ENCODE results near the gene POLE. TPM values are rescaled to one million over a fixed set of nuclear protein-coding genes. Genes with fewer than 3 reads are reported as not detected.

Gene POLE
- total and polyA plus RNA-seq, 4 donors = 7.6 to 39.2 (median 19.7) TPM

DNA sequence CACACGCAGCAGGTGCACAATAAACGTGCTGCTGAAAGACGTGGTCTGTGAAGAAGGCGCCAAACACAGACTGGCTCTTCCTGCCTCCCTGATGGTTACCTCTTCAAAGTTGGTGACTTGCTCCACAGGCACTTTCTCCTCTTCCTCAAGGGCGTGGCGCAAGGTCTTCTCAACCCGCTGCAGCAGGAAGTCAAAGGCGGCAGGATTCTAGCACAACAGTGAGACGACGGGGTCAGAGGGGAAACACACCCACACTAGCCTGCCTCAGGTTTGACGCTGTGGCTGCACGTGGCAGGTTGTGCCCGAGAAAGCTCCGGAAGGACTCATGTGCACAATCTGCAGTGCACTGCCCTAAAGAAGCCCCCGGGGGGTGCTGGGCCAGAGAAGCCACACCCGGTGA lies 15.0 kb downstream of the POLE start:
- H3K36me3 ChIP-seq (ENCODE audit: control insufficient read depth in 4 of 4, insufficient read depth in 3 of 4, low read depth in 1 of 4, low read length in 3 of 4) = peaks cover 13 to 50% (median 29%) of the 10 kb centered on the region in 4 donors
- WGBS = 87% methylated on average over 16 of the region's 16 CpGs
- H3K9ac ChIP-seq (ENCODE audit: low read depth in 1 of 2, low read length in 2 of 2) = no peak overlapping the region
- no peaks in the 10 kb centered on the region for H3K27me3 ChIP-seq (ENCODE audit: control insufficient read depth in 4 of 4, insufficient read depth in 4 of 4, low read length in 3 of 4)
- no peaks in the 10 kb centered on the region for H3K9me3 ChIP-seq (ENCODE audit: control insufficient read depth in 4 of 4, low read length in 3 of 4)
- H3K4me1 ChIP-seq (ENCODE audit: control insufficient read depth in 4 of 4, insufficient read depth in 4 of 4, low read length in 3 of 4) = peaks cover 9 to 23% (median 19%) of the 10 kb centered on the region in 4 donors
- no peak for TF ChIP-seq HNF4A (conservative IDR thresholded peaks at IDR 0.05)
- TF ChIP-seq, protein P1, sequence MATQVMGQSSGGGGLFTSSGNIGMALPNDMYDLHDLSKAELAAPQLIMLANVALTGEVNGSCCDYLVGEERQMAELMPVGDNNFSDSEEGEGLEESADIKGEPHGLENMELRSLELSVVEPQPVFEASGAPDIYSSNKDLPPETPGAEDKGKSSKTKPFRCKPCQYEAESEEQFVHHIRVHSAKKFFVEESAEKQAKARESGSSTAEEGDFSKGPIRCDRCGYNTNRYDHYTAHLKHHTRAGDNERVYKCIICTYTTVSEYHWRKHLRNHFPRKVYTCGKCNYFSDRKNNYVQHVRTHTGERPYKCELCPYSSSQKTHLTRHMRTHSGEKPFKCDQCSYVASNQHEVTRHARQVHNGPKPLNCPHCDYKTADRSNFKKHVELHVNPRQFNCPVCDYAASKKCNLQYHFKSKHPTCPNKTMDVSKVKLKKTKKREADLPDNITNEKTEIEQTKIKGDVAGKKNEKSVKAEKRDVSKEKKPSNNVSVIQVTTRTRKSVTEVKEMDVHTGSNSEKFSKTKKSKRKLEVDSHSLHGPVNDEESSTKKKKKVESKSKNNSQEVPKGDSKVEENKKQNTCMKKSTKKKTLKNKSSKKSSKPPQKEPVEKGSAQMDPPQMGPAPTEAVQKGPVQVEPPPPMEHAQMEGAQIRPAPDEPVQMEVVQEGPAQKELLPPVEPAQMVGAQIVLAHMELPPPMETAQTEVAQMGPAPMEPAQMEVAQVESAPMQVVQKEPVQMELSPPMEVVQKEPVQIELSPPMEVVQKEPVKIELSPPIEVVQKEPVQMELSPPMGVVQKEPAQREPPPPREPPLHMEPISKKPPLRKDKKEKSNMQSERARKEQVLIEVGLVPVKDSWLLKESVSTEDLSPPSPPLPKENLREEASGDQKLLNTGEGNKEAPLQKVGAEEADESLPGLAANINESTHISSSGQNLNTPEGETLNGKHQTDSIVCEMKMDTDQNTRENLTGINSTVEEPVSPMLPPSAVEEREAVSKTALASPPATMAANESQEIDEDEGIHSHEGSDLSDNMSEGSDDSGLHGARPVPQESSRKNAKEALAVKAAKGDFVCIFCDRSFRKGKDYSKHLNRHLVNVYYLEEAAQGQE (IDR thresholded peaks at IDR 0.05) = no peak
- no peak for TF ChIP-seq ATF3 (IDR thresholded peaks at IDR 0.05)
- no peak for TF ChIP-seq HNF4G (IDR thresholded peaks at IDR 0.05)
- TF ChIP-seq GABPA (IDR thresholded peaks at IDR 0.05 in 1 of 2, conservative IDR thresholded peaks at IDR 0.05 in 1 of 2) = no peak
- TF ChIP-seq FOXA2 (IDR thresholded peaks at IDR 0.05) = no peak
- TF ChIP-seq SP1 (IDR thresholded peaks at IDR 0.05) = no peak
- TF ChIP-seq RAD21 (IDR thresholded peaks at IDR 0.05) = no peak
- TF ChIP-seq ZBTB33 (IDR thresholded peaks at IDR 0.05) = no peak
- TF ChIP-seq JUND (IDR thresholded peaks at IDR 0.05) = no peak
- no peak for TF ChIP-seq RXRA (IDR thresholded peaks at IDR 0.05)
- no peak for TF ChIP-seq FOXA1 (IDR thresholded peaks at IDR 0.05)
- no peak for TF ChIP-seq TAF1 (conservative IDR thresholded peaks at IDR 0.05)
- TF ChIP-seq NR2F2 (IDR thresholded peaks at IDR 0.05) = no peak
- TF ChIP-seq EGR1 (IDR thresholded peaks at IDR 0.05; ENCODE audit: low read depth in 2 of 2) = no peak
- TF ChIP-seq YY1 (IDR thresholded peaks at IDR 0.05) = no peak
- TF ChIP-seq, protein P2, sequence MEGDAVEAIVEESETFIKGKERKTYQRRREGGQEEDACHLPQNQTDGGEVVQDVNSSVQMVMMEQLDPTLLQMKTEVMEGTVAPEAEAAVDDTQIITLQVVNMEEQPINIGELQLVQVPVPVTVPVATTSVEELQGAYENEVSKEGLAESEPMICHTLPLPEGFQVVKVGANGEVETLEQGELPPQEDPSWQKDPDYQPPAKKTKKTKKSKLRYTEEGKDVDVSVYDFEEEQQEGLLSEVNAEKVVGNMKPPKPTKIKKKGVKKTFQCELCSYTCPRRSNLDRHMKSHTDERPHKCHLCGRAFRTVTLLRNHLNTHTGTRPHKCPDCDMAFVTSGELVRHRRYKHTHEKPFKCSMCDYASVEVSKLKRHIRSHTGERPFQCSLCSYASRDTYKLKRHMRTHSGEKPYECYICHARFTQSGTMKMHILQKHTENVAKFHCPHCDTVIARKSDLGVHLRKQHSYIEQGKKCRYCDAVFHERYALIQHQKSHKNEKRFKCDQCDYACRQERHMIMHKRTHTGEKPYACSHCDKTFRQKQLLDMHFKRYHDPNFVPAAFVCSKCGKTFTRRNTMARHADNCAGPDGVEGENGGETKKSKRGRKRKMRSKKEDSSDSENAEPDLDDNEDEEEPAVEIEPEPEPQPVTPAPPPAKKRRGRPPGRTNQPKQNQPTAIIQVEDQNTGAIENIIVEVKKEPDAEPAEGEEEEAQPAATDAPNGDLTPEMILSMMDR (IDR thresholded peaks at IDR 0.05; ENCODE audit: low read depth, low read length, missing input control) = no peak
- DNase-seq (ENCODE audit: low spot score) = no peak
- peak overlapping the region; percentile 55 to 82 for H3K27ac ChIP-seq (ENCODE audit: low read depth in 1 of 2, low read length in 2 of 2)
- H3K4me3 ChIP-seq (ENCODE audit: low read depth in 1 of 3, low read length in 3 of 3) = no peak overlapping the region
